ENCODE measurements around the gene ZNF274.
"Not testable (repeated sequence)": the region's sequence is repeated elsewhere in the genome, so short reads cannot be mapped to it uniquely, and the experiment has no call there.

The ZNF274 gene

GRCh38 chr19:58212336-58213074, 29.6 kb downstream of the ZNF274 start:
- DNase-seq (ENCODE audit: low read depth) = no peak

GRCh38 chr19:58213075-58213369, 30.2 kb downstream of the ZNF274 start:
- DNase-seq (ENCODE audit: low read depth) = no peak

DNA sequence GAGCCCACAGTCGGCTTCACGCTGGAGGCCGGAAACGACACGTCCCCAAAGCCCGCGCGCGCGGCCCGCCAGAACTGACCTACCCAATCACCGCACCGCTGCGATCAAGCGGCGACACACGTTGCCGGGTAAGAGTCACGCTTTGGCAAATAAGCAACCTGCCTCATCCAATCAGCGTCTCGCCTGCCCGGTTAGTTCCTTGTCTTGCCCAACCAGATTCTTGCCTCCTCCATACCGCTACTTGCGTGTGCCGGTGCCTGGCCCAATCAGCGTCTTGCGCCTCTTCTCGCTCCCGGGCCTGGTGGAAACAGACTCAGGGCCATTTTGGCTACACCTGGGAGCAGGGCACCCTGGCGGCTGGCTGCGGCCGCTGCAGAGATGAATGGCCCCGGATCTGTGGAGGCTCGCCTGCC, 34.2 kb downstream of the ZNF274 start:
- no peak for DNase-seq (ENCODE audit: low read depth)

- no peak for DNase-seq (ENCODE audit: low read depth)
Observed at GRCh38 chr19:58217607-58218391, 34.9 kb downstream of the ZNF274 start.

- DNase-seq (ENCODE audit: low read depth) = no peak
Observed at GRCh38 chr19:58218899-58219298, 36.0 kb downstream of the ZNF274 start.

- no peak for DNase-seq (ENCODE audit: low read depth)
Observed at GRCh38 chr19:58227964-58228584, 45.2 kb downstream of the ZNF274 start.

DNA sequence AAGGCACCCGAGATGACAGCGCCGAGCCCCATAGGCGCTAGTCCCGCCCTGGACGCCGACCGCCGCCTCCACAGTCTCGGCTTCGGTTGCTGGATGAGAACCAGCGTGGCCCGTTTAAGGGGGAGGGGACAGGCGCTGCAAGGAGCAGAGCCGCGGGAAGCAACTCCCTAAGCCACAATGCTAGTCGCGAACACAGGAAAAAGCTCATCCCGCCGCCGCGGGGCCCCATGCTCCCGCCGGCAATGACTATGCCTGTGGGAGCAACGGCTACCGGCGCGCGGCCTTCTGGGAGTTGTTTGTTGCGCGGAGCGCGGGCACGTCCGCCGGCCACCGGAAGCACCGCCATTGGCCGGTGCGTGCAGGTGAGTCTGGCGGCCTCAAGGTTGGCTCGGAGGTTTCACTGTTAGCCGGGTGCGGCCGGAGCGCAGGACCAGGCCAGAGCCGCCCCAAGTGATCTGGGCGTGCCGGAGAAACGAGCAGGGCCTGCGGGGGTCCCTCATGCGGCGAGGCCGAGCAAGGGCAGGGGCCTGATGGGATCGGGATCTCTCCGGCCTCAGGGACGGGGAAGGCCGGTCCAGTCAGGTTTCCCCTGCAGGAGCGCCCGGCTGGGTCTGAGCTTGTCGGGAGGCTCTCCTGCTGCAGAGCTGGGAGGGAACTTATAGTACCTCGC, 45.9 kb downstream of the ZNF274 start, which contains the start of gene ZNF544:
ZNF544 (plus strand) TSS at position 330 of the 670 bp plus-strand sequence. CDS start 15,110 bp downstream, outside the sequence.
- DNase-seq (ENCODE audit: low read depth) = peak; percentile 31

GRCh38 chr19:58229255-58229639, 46.4 kb downstream of the ZNF274 start:
- DNase-seq (ENCODE audit: low read depth) = no peak

- no peak for DNase-seq (ENCODE audit: low read depth)
Observed at GRCh38 chr19:58237324-58237723, 54.5 kb downstream of the ZNF274 start.

GRCh38 chr19:58243351-58243750, 60.5 kb downstream of the ZNF274 start:
- DNase-seq (ENCODE audit: low read depth) = no peak

- no peak for DNase-seq (ENCODE audit: low read depth)
Observed at GRCh38 chr19:58248886-58249285, 66.0 kb downstream of the ZNF274 start.

- no peak for DNase-seq (ENCODE audit: low read depth)
Observed at GRCh38 chr19:58252102-58252685, 69.3 kb downstream of the ZNF274 start.

- not testable (repeated sequence) for DNase-seq (ENCODE audit: low read depth)
Observed at GRCh38 chr19:58258259-58258658, 75.4 kb downstream of the ZNF274 start.

DNA sequence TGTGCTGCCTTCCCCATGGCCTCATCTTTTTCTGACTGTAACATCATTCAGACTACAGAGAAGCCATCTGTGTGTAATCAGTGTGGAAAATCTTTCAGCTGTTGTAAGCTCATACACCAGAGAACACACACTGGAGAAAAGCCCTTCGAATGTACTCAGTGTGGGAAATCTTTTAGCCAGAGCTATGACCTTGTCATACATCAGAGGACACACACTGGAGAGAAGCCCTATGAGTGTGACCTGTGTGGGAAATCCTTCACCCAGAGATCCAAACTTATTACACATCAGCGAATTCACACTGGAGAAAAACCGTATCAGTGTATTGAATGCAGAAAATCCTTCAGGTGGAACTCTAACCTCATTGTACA, 78.7 kb downstream of the ZNF274 start:
- DNase-seq (ENCODE audit: low read depth) = no peak

DNA sequence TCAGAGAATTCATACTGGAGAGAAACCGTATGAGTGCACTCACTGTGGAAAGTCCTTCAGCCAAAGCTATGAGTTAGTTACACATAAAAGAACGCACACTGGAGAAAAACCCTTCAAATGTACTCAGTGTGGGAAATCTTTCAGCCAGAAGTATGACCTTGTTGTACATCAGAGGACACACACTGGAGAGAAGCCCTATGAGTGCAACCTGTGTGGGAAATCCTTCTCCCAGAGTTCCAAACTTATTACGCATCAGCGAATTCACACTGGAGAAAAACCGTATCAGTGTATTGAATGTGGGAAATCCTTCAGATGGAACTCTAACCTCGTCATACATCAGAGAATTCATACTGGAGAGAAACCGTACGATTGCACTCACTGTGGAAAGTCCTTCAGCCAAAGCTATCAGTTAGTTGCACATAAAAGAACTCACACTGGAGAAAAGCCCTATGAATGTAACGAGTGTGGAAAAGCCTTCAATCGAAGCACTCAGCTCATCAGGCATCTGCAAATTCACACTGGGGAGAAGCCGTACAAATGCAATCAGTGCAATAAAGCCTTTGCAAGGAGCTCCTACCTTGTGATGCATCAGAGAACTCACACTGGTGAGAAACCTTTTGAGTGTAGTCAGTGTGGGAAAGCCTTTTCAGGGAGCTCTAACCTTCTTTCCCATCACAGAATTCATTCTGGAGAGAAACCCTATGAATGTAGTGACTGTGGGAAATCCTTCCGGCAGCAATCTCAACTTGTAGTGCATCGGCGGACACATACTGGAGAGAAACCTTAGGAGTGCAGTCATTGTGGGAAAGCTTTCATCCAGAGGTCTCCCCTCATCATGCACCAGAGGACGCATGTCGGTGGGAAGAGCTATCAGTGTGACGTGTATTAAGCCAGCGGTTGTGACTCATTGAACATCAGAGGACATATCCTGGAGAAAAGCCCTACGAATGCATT, 79.4 kb downstream of the ZNF274 start:
- DNase-seq (ENCODE audit: low read depth) = no peak

GRCh38 chr19:58262922-58263296, 80.0 kb downstream of the ZNF274 start:
- no peak for DNase-seq (ENCODE audit: low read depth)
